HG03097 (cell line): ENCODE results near the gene KDM3B.
"Not testable (repeated sequence)": the region's sequence is repeated elsewhere in the genome, so short reads cannot be mapped to it uniquely, and the experiment has no call there.

Source experiments
- ATAC-seq: cut with Tn5 transposase; IDR thresholded peaks from one replicate; pipeline ENCODE4 v1.9.1; 2021; ENCODE audit not compliant: unreplicated experiment, low FRiP score

The KDM3B gene

DNA sequence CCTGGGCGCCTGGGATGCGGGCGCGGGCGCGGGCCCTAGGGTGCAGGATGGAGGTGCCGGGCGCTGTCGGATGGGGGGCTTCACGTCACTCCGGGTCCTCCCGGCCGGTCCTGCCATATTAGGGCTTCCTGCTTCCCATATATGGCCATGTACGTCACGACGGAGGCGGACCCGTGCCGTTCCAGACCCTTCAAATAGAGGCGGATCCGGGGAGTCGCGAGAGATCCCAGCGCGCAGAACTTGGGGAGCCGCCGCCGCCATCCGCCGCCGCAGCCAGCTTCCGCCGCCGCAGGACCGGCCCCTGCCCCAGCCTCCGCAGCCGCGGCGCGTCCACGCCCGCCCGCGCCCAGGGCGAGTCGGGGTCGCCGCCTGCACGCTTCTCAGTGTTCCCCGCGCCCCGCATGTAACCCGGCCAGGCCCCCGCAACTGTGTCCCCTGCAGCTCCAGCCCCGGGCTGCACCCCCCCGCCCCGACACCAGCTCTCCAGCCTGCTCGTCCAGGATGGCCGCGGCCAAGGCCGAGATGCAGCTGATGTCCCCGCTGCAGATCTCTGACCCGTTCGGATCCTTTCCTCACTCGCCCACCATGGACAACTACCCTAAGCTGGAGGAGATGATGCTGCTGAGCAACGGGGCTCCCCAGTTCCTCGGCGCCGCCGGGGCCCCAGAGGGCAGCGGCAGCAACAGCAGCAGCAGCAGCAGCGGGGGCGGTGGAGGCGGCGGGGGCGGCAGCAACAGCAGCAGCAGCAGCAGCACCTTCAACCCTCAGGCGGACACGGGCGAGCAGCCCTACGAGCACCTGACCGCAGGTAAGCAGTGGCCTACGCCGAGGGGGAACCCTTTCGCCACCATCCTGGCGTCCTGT, 113.0 kb downstream of the KDM3B start, which contains the start of gene EGR1:
Gene EGR1, plus strand, starts transcription at position 219 of the 864 bp plus-strand sequence. Its CDS starts 283 bp downstream, at position 502.
- peak; percentile 50 for ATAC-seq

DNA sequence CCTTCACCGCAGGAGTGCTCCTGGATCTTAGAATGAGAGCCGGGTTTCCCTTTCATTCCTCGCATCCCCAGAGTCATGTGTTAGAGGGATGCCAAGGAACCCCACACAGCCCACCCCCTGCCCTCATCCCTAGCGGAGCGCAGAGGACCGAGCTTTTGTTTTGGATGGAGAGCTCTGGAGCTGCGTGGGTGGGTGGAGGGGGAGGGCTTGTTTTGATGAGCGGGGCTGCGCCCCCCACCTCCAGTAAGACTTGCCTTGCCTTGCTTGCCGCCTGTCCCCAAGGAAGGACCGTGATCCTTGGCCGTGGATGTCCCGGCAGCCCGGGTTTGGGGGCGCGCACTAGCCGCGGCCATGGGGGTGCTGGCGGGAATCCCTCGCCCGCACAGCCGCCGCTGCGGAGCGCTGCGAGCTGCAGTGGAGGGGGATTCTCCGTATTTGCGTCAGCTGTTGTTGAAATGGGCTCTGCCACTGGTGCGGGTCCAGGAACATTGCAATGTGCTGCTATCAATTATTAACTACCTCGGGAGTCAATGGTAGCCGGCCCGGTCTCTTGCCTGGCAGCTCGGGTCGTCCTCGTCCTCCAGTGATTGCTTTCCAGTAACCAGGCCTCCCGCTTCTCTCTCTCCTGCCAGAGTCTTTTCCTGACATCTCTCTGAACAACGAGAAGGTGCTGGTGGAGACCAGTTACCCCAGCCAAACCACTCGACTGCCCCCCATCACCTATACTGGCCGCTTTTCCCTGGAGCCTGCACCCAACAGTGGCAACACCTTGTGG, 113.8 kb downstream of the KDM3B start:
- ATAC-seq, result no peak

DNA sequence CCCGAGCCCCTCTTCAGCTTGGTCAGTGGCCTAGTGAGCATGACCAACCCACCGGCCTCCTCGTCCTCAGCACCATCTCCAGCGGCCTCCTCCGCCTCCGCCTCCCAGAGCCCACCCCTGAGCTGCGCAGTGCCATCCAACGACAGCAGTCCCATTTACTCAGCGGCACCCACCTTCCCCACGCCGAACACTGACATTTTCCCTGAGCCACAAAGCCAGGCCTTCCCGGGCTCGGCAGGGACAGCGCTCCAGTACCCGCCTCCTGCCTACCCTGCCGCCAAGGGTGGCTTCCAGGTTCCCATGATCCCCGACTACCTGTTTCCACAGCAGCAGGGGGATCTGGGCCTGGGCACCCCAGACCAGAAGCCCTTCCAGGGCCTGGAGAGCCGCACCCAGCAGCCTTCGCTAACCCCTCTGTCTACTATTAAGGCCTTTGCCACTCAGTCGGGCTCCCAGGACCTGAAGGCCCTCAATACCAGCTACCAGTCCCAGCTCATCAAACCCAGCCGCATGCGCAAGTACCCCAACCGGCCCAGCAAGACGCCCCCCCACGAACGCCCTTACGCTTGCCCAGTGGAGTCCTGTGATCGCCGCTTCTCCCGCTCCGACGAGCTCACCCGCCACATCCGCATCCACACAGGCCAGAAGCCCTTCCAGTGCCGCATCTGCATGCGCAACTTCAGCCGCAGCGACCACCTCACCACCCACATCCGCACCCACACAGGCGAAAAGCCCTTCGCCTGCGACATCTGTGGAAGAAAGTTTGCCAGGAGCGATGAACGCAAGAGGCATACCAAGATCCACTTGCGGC, 114.6 kb downstream of the KDM3B start:
- no peak for ATAC-seq

DNA sequence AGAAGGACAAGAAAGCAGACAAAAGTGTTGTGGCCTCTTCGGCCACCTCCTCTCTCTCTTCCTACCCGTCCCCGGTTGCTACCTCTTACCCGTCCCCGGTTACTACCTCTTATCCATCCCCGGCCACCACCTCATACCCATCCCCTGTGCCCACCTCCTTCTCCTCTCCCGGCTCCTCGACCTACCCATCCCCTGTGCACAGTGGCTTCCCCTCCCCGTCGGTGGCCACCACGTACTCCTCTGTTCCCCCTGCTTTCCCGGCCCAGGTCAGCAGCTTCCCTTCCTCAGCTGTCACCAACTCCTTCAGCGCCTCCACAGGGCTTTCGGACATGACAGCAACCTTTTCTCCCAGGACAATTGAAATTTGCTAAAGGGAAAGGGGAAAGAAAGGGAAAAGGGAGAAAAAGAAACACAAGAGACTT, 115.2 kb downstream of the KDM3B start:
- no peak for ATAC-seq

DNA sequence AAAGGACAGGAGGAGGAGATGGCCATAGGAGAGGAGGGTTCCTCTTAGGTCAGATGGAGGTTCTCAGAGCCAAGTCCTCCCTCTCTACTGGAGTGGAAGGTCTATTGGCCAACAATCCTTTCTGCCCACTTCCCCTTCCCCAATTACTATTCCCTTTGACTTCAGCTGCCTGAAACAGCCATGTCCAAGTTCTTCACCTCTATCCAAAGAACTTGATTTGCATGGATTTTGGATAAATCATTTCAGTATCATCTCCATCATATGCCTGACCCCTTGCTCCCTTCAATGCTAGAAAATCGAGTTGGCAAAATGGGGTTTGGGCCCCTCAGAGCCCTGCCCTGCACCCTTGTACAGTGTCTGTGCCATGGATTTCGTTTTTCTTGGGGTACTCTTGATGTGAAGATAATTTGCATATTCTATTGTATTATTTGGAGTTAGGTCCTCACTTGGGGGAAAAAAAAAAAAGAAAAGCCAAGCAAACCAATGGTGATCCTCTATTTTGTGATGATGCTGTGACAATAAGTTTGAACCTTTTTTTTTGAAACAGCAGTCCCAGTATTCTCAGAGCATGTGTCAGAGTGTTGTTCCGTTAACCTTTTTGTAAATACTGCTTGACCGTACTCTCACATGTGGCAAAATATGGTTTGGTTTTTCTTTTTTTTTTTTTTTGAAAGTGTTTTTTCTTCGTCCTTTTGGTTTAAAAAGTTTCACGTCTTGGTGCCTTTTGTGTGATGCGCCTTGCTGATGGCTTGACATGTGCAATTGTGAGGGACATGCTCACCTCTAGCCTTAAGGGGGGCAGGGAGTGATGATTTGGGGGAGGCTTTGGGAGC, 115.9 kb downstream of the KDM3B start:
- ATAC-seq, result no peak

DNA sequence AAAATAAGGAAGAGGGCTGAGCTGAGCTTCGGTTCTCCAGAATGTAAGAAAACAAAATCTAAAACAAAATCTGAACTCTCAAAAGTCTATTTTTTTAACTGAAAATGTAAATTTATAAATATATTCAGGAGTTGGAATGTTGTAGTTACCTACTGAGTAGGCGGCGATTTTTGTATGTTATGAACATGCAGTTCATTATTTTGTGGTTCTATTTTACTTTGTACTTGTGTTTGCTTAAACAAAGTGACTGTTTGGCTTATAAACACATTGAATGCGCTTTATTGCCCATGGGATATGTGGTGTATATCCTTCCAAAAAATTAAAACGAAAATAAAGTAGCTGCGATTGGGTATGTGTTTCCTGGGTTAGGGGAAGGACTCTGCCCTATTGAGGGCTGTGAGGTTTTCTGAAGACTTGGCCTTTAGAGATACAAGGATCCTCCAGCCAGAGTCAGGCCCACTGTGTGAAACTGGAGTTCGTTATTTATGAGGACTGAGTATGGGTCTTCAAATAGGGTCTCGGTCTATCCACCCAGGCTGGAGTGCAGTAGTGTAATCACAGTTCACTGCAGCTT, 116.6 kb downstream of the KDM3B start:
- no peak for ATAC-seq

DNA sequence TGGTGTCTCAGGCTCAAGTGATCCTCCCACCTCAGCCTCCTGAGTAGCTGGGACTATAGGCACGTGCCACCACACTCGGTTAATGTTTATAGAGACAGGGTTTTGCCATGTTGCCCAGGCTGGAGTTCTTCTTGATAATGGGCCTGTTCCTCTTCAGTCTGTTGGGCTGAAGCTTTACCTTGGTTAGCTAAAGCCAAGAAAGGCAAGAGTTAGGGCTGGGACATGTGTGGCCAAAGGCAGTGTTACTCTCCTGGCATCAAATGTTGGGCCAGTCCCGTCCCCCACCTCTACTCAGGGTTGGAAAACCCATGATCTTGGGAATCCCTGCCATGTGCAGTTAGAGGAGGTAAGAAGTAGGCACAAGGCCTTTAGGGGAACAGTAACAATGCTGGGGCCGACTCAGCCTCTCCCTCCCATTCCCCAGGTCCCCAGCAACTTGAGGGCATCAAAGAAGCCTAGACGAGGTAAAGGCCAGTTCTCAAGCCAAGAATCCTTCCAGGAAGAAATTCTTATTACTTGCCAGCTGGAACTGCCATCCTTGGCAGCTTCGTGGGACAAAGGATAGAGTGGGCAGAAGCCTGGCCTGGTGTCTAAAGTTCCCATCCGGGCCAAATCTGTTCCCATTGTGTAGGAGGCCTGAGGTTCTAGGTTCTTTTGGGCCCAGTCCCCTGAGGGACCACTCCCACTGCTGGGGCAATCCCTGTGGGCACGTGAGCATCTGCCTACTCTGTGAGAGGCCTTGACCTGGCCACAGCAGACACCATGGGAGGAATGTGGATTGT, 117.2 kb downstream of the KDM3B start:
- no peak for ATAC-seq

DNA sequence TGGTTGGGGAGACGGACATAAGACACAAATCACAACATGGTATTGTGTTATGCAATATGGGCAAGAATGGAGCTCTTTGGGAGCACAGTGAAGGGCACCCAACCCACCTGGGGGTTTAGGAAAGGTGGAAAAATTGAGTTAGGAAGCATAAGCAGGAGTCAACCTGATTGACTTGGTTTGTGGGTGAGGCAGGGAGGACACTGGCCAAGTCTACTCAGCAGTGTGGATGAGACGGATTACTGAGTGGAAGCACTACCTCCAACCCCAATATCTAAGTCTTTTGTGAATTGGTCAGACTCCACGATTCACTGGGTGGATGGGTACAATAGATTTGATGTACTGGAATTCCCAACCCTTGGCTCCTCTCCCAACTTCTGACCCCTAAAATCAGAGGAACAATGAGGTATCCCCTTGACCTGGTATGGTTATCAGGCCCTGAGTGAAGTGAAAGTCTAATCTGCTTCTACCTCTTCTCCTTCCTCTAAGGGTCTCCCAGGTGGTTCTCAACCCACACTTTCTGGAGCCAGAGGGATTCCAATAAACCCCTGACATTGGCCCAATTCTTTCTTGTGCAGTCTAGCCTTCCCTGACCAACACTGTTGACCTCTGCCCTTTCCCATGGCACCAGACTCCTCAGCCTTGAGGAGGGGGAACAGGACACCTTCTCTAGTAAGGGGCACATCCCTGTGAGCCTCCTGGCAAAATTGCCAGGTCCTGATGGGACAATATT, 118.0 kb downstream of the KDM3B start:
- no peak for ATAC-seq

DNA sequence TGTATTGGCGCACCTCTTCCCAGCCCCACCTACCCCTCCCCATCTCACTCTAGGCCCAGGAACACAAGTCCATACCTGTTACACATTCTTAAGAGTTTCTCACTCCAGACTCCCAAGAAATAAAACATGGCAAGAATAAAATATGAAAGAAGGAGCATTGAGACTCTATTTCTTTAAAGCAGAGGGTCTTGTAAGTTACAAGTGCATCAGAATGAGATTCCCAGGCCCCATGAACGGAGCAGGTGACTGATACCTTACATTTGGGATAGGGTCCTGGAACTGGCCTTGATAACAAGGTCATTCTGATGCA, 118.5 kb downstream of the KDM3B start:
- ATAC-seq, result no peak

DNA sequence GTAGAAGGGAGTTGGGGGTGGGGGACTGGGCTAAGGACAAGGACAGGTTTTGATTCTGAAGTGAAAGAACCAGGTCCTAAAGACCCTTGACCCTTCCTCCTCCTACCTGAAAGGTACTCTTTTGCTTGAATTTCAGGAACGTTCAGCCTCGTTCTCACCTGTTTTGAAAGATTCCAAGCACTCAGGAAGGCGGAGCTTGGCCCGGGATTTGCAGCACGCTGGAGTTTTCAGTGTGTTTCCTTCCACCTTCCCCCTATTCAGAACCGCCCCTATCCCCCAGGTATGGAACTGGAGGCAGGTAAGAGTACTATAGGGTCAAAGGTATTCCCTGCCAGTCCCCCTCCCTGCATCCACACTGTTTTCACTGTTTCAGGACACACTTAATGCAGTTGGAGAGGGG, 119.9 kb downstream of the KDM3B start:
- no peak for ATAC-seq

DNA sequence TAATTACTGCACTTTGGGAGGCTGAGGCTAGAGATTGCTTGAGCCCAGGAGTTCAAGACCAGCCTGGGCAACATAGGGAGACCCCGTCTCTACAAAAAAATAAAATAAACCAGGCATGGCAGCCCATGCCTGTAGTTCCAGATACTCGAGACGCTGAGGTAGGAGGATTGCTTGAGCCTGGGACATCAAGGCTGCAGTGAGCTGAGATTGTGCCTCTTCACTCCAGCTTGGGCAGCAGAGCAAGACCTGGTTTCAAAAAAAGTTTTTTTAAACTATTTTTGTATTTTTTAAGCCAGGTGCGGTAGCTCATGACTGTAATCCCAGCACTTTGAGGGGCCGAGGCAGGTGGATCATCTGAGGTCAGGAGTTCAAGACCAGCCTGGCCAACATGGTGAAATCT, 120.7 kb downstream of the KDM3B start:
- ATAC-seq, result not testable (repeated sequence)

DNA sequence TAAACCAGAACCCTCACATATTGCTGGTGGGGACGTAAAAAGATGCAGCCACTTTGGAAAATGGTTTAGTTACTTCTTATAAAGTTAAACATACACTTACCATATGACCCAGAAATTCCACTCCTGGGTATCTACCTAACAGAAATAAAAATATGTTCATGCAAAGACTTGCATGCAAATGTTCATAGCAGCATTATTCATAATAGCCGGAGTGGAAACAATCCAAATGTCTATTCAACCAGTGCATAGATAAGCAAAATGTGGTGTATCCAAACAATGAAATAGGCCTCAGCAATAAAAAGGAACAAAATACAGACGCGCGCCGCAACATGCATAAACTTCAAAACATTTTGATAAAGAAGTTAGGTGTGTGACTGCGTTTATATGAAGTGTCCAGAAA, 124.4 kb downstream of the KDM3B start:
- ATAC-seq, result no peak

DNA sequence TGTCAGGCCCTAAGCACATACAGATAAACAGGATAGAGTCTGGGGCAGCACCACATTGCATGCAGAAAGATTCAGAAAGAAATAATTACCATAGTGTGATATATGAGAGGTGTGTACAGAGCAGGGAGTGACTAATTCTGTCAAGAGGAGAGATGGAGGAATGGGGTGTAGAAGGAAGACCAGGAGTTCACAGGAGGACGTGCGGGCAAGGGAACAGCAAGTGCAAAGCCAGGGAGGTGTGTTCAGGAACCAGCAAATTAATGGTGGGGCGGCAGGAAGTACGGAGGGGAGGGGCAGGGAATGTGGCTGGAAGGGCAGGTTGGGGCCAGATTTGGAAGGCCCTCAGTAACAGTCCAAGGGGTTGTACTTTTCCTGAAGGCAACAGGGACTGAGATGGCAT, 130.2 kb downstream of the KDM3B start:
- ATAC-seq, result no peak
